GM19395 (cell line): ENCODE results near the gene LHFPL2.

Experiments used
- ATAC-seq: cut with Tn5 transposase; IDR thresholded peaks from one replicate; pipeline ENCODE4 v1.9.1; 2021; ENCODE audit warnings: mild to moderate bottlenecking, moderate library complexity; ENCODE audit not compliant: unreplicated experiment

Gene LHFPL2

DNA sequence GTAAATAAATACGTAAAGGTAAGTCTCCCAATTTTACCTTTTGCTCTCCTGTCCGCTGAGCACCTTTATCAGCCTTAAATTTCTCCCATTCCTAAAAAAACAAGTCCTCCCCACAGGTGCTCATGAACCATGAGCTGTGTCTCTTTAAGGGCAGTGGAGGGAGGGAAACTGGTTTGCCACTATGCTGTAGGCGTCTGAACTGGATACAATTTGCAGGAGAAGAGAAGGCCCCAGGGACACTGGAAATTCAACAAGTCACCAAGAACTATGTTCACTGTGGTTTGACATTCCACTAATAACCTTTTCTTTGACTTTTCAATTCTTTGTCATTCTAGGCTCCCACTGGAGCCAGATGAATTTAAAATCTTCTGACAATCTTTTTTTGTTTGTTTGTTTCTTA lies 72.2 kb downstream of the LHFPL2 start:
- no peak for ATAC-seq

DNA sequence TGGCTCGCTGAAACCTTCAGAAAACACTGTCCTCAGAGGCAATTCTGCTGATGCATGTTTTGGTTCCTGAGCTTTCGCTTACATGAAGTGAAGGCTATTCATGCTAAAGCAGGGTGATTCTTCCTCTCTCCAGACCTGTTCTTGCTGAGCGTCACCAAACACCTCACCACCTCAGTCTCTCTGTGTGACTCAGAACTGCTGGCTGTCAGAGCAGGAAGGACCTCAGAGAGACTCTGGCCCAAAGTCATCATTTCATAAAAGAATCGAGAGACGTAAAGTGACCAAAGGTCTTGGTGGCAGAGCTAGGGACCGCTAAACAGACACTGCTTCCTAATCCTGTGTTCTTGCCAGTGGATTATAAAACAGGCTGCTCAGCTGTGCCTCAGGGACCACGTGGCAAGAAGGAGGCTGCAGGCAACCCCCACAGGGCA lies 73.8 kb downstream of the LHFPL2 start:
- ATAC-seq, result peak; percentile 78

DNA sequence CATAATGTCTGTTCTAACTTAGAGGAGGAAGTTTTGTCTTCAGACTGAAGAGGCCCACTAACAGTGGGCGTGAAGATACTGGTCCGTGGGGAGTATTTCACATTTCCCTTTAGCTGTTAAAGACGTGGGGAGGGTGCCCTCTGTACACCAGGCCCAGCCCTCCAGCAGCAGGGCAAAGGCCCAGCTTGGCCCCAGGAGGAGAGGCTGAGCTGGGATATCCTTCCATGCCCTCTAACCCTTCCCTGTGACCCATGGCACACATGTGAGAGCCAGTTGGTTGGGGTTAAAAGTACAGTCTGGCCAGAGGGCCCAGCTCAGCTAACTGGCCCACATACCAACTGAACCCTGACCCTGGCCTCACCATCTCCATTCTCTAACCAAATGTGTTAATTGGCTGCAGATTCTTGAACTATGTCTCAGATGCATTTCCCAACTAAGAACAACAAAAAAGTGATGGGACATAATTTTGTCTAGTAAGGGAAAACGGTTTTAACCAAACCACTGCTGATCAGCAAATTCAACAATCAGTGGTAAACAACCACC lies 74.4 kb downstream of the LHFPL2 start:
- peak; percentile 39 for ATAC-seq

DNA sequence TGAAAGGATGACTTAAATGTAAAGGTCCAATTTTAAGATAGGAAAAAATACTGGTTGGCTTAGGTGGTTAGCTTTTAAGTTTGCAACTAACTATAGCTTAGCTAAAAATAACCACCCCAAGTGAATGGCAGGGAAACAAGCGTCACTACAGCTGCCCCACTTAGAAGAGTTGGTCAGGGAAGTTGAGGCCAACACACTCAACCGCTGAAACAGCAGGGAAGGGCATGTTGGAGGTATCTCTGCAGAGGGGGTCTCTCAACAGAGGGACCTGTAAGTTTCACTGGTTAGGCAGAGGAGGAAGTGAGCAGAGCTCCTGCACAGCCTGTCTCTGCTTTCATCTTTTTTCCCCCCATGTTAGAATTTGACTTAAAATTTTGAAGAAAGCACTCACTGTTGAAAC lies 75.3 kb downstream of the LHFPL2 start:
- ATAC-seq, result peak; percentile 71

DNA sequence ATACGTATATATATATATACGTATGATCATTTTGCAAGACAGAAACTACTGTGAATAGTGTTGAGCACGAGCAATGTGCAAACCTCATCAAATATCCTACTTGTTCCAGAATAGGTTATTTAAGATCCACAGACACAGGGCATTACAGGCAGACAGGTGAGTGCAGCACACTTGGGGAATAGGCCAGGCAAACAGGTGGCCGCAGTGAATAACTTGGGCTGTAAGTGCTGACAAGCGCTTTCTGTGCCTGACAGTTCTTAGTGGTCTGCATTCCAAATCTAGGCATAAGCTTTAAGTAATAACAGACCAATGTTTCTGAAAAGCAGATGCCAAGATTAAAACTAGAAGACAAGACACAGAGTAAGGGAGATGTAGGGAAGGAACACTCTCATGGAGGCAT lies 77.9 kb downstream of the LHFPL2 start:
- ATAC-seq, result no peak

DNA sequence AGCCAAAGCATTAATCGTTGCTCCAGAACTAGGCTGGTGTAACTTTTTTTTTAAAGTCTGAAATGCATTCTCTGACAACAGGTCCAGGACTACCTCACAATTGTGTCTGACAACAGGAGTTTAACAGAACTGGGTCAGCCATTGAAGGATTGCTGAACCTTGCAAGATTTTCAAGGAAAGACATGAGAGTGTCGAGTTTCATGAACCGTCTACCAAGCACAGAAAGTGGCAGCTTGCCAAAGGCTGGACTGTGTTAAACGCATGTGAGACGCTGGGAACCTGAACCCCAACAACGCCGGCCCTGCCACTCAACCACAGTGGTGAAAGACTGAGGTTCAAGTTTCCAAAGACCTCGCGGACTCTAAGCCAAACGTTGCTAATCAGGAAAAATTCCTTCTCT lies 79.1 kb downstream of the LHFPL2 start:
- no peak for ATAC-seq

DNA sequence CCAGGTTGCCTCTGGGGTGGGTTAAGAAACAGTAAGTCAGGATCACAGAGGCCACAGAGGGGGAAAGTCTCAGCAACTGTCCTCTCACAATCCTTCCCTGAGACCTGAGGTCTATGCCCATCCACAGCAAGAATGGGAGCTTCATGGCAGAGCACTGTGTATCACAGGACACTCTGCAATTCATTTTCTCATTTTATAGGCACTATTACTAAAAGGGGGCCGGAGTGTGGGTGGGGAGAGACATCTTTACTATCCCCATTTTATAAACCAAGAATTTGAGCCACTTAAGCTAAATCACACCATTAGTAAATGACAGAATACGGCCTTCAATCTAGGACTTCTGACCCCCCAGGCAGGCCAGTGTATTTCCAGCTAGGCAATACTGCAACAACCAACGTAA lies 79.9 kb downstream of the LHFPL2 start:
- ATAC-seq, result no peak

DNA sequence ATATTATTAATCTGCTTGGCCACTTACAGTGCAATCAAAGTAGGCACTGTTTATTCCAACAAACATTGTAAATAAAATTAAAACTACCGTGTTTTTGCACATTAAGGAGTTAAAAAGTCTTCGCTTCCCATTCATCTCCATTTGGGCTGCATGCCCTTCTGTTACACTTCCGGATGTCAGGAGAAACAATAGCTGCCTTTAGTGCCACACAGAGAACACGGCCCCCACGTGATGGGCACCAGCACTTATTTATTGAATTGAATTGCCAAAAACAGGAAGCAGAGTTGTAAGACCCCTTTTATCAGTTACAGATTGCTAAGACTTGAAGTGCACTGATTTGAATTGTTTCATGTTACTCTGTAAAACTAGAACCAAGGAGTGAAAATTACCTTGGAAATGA lies 80.4 kb downstream of the LHFPL2 start:
- no peak for ATAC-seq

DNA sequence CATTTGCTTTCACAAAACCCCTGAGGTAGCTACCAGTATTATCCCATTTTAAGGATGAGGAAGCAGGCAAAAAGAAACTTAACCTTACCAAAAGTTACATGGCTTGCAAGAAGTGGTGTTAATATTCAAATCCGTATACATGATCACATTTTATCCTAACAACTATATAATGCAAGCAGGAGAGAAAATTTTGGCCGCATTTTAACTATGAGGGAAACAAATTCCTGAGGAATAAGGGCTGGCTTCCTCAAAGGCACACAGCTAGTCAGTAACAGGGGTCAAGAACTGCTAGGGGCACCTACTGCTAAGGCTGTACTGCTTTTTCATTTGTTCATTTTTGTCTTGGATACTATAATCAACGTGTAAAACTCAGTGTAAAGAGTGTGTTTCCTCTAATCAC lies 81.0 kb downstream of the LHFPL2 start:
- ATAC-seq, result no peak

DNA sequence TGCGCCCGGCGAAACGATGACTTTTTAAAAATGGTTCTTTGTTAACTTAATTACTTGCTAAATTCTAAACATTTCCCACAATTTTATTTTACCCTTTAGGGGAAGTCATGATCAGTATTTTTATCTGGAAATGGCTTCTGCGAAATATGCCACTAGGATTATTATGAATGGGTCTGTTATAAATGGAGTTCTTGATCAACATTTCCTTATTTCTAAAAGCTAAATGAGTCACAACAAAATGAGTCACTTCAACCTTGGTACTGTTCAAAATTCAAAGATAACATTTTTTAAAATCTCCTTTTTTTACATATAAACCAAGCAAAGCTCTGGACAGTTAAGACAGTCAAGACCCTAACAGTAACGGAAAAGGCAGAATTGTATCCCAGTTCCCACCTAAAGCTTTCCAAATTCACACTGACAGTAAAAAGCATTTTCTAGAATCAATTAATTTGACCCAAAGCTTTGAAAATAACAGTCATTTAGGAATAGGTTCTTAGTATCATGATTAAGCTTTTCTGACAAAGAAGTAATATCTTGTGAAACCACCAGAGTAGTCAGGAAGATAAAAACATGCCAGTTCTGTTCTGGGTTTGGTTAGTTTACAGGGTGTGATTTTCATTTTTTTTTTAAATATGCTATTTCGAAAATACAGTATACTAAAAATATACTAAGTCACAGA lies 81.7 kb downstream of the LHFPL2 start:
- no peak for ATAC-seq

DNA sequence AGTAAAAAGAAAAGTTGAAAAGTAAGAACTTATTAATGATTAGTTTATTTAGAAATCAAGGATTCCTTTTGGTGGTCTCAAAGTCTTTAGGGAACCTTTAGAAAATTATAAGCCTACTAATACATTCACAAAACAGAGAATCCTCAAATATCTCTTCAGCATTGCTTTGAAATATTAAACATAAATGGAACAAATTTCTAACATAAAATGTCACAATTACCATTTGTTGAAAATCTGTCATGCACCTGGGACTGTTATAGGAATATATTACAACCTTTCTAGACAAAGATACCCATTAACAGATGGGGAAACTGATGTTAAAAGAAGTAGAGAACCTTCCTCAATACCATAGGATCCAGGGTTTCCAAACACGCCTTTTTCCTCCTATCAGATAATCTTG lies 83.2 kb downstream of the LHFPL2 start:
- no peak for ATAC-seq

DNA sequence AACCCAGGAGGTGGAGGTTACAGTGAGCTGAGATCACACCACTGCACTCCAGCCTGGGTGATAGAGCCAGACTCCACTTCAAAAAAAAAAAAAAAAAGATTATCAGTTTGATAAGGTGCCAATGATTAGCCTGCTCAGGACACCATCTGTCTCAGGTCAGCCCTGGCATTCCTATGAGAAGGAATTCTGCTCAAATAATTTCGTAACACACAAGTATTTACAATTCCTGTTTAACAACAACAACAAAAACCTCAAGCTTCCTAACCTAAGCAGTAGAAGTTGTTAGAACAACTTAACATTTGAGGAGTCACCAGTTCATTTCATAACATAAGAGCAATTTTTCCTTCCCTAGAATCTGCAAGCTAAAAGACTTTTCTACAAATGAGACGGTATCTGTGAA lies 85.0 kb downstream of the LHFPL2 start:
- ATAC-seq, result no peak

DNA sequence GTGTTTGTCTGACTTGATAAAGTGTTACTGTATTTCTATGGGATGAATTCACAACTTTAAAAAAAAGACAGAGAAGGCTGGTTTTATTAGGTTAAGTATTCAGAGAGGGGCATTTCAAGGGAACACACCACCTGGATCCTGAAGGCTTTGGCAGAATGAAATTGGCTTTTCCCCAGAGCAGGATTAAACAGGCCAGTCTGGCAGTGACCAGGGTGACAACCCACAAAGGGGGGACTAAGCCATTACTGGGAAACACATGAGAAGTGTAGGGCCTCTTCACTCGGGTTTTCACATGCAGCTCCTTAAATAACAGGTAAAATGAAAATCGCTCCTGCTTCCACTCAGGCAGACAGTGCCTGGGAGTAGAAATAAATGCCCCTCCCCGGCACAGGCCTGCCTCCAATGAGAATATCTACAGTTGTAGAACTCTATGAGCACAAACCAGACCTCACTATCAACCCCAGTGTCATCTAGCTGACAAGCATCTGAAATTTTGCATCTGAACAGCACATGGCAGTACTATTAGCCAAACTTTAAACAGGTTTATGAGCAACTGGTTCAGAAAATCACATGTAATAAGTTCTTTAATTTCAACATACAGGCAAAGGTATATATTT lies 85.8 kb downstream of the LHFPL2 start:
- no peak for ATAC-seq

DNA sequence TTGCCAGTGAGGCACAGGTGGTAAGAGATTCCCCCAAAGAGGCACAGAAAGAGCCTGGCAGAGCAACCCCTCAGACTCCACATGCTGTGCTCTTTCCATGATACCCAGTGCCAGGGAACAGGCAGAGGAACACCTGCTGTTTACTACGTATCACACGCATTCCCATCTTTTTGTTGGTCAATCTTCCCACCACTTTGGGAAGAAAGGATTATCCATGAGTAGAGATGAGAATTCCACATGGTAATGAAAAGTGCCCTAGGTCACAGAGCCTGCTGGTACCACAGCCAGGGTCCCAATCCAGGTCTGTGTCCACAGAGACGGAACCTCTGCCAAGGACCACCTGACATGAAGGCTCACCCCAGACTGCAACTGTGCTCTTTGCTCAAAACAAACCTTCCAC lies 86.6 kb downstream of the LHFPL2 start:
- ATAC-seq, result no peak

DNA sequence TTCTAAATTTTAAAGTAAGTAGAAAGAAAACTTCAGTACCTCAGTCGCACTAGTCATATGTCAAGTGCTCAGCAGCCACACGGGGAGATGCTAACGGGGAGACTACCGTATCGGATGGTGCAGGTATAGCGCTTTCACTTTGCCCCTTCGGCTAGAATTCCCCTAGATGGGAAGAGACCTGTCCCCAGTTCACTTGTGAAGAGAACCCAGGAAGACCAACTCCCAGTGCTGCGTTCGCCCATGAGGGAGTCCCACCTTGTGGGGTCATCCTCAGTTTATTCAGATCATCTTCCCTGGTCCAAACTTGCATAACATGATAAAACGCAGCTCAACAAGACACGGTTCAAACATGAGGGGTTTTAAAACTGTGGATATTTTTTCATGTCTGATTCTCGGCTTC lies 87.3 kb downstream of the LHFPL2 start:
- ATAC-seq, result no peak

DNA sequence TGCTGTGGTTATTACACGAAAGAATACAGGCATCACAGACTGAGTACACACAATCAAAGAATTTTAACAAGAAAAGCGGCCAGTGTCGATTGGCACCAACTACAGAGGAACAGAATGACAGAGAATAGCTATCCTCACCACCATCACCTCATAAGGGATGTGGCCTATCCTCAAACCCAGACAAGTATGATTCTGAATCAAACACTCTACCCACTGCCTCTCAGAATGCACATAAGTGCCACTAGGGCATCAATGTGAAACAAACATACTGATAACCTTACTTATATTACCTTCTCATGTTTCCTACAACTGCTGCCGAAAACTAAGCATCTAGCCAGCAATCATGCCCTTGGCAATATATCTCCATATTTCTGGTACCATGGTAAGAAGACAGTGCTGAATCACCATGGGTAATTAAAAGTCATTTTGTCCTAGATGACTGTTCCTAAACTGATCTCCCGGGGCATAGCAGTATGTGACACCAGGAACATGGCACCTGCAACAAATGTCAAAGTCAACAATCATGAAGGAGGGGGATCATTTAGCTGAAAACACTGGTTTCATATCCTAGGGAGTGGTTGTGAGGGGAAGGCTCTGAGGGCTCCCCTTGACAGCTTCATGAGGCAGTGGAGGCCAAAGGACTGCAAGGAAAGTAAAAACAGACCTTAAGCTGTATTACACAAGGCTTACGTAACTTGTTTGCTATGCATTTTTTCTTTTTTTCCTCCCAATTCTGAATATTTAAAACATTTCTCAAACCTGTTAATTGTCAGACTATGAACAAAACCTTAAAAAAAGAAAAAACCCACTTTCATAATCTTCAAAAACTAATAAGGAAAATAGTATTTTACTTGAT lies 88.3 kb downstream of the LHFPL2 start:
- no peak for ATAC-seq

DNA sequence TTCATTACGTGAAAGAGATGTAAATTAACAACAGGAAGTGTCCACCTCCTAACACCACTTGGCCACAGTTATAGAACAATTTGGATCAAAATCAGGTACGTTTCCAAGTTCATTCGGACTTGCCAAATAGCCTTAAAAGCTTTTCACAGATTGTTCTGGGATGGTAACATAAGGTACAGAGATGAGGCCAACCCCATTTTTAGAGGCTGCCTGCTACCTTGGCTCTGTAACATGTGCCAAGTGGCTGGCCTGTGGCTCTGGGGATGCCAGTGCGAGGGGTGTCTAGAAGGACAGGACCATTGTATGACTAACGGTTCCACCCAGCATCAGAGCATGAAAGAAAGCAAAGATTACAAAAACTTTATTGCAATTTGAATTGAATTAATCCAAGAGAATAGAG lies 91.0 kb downstream of the LHFPL2 start:
- no peak for ATAC-seq

DNA sequence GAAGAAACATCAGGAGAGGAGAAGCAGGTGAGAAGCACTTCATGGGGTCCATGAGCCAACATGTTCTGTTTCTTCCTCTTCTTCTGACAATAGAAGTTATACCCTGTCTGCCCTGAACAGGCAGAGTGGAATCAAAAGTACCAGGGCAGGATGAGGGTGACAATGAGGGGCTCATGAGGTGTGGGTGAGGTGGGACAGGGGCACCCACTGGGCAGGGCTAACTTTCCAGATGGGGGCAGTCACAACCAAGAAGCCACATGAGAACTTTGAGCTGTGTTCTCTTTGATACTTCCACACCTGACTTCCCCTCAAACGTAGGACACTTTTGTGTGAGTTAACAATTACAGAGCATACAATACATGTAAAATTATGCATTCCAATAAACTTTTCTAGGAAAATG lies 92.7 kb downstream of the LHFPL2 start:
- no peak for ATAC-seq

DNA sequence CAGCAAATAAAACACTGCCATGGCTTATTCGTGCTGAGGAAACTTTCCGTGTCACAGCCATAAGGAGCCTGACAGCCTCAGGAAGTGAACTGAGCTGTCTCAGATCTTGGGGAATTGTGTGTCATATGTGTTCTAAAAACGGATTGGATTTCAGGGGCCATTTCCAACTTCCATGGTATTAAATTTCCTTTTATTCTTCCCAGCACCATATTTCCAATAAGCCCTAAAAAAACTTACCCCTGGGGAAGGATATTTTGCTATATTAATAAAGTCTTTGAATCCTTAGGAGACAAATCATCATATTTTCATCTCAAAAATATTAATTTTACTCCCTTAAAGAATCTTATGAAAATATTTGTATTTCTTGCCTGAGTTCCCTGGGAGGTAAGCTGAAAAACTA lies 93.9 kb downstream of the LHFPL2 start:
- no peak for ATAC-seq

DNA sequence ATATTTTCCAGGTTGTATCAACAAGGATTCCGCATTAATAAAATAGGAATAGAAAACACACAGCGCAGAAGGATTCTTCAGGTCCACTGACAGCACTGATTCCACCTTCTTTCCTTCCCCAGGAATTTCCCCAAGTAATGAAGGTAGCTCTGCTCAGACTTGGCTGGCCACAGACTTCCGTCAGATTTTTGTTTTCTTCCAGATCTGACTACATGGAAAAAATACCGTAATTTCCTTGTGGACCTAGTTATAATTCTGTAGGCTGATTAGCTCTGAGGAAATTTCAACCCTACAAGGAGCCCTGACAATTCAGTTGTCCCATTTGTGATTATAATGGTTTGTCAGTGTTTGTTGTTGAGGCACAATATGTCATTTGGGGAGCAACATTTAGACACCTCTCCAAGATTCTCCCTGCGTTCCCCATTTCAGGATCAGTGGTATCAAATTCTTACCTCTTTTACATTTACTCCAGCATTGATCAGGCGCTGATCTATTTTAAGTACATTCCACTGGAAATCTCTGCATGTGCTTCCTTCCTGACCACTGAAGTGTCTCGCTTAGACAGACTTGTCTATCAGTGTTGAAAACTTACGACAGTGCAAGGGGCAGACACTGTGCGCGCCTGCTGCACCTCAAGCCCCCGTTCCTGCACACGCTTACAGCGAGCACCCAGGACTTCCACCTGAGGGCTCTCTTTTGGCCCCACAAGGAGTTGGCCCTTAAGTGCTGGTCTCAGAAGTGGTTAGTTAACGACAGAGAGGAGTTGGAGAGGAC lies 94.8 kb downstream of the LHFPL2 start:
- ATAC-seq, result no peak

DNA sequence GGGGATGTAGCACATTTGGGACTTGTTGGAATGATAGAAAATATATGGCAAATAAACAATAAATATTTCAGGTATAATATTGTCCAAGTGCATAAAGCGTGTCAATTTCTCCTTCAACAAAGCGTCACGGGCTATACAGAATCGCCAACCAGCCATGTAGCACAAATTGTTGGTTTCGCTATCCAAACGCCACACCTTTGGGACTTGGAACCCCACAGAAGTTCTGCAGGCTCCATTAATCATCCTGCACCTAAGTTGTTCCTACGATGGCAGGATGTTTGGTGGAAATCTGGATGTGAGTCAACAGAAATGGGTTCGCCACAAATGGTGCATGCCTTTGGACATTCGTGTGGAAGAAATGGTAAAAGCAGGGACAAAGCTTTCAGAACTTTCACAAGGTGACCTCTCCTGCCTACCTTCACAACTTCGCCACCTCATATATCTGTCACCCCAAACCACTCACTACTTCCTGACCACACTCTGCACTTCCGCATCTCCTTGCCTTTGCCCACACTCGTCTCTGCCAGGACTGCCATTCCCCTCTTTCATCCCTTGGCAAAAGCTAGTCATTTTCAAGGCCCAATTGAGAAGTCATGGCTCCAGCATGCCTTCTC lies 95.7 kb downstream of the LHFPL2 start:
- ATAC-seq, result no peak
